HG03460 (cell line): Measurements from ENCODE around the gene HYCC1.

Source experiments
- ATAC-seq: cut with Tn5 transposase; IDR thresholded peaks from one replicate; pipeline ENCODE4 v1.9.1; 2021; ENCODE audit not compliant: unreplicated experiment

HYCC1 gene

DNA sequence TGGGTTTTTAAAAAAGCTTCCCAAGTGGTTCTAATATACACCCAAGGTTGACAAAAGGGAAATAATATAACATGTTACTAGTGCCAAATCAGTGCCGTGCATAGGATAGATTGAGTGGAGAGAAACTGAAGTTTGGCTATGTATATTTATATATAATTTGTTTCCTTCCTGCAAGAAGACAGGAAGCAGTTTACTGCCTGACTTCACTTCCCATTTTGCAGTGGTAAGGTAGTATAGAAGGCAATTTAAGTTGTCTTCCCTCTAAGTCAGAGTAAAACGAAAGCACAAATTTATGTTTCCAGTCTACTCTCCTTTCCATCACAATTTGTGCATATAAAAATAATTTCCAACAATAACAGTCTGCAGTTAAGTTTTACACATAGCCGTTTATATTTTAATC, 3.4 kb upstream of the HYCC1 start:
- no peak for ATAC-seq

DNA sequence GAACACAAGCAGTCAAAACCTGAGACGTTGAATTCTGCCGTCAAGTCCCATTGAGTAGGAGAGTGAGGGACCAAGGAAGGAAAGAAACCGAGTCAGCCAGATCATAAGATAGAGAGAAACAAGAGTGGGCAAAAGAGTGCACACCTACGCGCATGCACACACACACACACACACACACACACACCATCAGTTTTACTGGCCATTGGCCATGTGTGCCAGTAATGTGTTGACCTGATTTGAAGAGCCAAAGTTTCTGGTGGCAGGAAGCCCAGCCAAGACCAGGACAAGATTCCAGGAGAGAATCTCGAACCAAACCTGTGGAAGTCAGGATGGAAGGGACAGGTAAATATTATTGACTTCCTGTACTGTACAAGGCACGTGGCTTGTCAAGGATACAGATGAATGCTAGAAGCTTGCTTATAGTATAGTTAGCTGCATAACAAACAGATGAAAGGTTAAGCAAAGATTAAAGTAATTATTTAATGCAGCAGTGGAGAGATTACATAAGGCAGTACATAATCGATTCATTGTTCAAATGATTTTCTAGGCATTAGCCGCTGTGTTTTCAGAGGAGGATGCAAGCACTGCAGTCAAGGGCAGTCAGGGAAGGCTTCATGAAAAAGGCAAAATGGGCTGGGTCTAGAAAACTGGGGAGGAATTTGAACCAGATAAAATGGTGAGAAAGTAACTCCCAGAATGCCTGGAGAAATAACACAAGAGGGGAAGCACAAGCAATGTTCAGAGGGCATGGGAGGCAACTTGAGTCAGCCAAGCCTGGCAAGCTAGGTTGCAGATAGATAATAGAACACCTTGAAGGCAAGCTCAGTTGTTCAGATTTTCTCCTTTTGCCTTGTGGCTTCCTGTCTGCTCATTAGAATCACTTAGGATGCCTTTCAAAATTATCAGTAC, 2.7 kb upstream of the HYCC1 start:
- ATAC-seq = no peak

DNA sequence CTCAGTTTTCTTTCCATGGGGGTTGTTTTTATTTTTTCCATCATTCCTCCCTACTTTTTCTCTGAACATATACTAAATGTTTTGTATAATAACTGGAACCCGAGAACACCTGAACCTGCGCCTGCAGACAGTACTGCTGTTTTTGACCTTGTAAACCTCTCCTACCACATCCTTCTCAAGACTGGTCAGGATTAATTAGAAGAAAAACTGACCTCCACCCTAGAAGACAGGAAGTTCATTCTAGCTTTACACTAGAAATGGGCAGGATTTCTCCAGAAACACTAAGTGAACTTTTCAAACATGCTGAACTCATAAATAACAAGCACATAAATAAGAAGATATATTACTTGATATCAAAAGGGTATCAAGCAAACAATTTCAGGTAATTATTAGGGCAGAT, 751 bp upstream of the HYCC1 start:
- ATAC-seq = no peak

DNA sequence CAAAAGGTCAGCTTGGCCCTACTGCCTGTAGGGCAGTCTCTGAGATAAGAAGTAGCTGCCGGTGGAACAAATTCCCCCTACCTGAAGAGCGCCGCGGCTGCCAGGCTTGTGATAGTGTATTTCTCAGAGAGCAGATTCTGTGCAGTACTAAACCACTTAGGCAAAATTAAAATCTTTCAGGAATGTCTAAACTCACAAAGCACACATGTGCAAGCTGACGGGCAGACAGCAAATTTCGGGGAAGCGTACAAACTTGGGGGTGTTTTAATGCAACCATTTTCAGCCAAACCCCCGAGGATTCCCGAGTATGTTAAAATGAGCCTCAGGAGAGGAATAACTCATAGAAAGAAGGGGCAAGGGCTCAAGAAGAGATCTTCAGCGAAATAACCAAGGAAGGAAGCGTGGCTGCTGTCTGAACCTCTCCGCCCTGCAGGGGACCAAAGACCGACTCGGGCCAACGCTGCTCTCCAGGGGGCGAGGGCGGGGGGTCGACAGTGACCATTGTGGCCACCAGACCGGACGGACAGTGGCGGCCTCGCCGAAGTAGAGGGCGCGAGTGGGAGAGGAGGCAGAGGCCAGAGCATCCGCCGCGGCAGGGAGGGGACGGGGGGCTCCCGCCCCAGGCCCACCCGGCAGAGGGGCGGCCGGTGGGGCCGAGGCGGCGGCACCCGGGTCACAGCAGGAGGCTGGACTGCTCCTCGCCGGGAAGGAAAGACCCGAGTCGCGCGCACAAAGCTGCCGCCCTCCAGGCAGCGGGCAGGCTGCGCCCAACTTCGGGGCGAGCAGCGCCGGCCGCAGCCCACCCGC, 819 bp downstream of the HYCC1 start:
- peak; percentile 4 for ATAC-seq

DNA sequence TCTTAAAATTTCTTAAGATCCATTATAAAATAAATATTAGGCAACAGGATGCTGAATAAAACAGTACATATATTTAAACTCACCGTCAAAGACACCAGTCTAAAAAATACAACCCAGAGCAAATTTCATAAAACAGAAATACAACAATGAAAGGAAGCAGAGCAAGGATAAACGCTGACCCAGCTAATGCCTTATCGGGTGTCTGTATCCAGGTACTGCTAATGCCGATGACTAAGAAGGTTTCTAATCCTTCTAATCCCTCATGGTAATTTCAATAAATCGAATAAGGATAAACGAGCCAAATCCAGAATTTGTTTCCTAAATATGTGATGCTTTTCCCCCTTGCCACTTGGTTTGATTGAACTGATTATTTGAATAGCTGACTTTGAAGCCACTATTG, 1.7 kb downstream of the HYCC1 start:
- ATAC-seq = no peak

DNA sequence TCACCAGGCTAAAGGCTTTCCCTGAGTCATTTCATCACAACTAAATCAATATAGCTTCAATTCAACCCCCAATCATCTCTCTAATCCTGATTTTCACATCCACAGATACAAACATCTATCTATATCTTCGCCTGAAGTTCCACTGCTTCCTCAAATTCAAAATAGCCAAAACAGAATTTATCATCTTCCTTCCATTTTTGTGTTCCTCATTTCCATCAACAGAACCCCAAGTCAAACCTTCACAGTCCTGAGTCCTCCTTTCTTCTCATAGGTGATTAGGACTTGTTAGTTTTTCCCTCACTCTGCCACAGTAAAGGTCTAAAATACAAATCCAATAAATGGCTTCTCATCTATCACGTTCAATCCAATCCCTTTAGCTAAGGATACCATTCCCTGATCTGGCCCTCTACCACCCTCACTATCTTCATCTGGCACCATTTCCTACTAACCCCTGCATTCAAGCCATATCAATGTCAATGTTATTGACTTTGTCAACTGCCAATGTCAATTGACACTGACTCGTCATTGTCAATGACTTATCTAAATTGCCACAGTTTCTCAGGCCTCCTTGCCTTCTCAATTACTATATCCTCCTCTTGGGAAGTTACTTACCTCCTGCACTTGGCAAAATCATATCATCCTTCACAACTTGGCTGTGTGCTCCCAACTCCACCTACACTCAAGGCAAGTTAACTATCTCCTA, 2.6 kb downstream of the HYCC1 start:
- no peak for ATAC-seq

DNA sequence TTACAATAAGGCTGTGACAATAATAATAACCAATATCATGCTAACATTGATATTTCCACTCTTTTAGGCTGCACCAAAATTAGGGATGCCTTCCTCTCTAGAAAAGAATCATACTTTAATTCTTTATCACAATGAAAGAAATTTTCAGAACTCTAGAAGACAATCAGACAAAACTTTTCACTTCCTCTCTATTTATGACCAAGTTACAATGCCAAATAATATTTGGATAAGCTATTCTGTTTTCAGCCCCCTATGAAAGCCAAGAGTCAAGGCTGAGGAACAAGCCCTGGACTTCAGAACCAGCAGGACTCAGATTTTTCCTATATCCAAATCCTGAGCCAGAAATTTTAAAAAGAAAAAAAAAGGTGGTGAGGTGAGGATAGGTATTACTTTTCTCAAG, 4.6 kb downstream of the HYCC1 start:
- ATAC-seq = no peak

DNA sequence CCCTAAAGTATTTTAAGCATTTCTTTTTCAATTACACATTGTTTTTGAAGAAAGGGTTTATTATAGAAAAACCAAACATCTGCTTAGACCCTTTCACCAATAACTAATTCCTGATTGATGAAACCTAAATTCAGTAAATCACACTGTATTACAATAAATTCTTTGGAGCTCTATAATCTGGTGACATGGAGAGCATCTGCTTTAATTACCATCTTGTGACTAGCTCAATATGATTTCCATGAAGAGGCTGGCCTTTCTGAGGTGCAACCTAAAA, 9.7 kb downstream of the HYCC1 start:
- ATAC-seq = no peak

DNA sequence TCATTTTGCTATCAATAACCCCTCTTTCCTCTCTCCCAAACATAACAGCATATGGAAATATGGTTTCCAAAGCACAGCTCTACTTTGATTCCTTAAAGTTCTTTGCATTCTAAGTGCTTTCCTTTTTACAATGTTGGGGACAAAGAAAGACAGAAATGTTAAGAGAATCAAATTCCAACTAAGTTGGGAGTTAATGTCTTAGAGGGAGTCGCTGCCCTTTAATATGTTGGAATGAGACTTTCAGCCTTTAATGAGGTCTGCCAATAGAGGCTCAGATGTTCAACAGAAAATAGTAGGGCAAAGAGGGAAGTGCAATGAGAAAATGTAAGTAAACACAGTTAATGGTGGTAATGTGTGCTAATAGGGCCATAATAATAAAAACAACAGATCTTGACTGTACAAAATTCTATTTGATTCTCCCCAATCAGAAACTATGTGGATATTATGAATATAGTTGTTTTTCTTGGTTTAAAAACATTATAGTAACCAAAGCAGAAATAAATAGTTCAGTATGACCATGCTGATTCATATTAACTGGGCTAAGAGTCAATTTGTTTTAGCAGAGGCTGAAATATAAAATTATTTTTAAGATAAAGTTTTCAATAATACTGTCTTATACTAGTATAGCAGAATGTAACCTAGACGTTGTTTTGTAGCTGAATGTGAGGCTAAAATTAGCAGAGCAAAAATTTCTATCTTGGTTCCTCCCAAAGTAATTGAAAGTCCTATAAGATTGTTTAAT, 10.3 kb downstream of the HYCC1 start:
- ATAC-seq = no peak

DNA sequence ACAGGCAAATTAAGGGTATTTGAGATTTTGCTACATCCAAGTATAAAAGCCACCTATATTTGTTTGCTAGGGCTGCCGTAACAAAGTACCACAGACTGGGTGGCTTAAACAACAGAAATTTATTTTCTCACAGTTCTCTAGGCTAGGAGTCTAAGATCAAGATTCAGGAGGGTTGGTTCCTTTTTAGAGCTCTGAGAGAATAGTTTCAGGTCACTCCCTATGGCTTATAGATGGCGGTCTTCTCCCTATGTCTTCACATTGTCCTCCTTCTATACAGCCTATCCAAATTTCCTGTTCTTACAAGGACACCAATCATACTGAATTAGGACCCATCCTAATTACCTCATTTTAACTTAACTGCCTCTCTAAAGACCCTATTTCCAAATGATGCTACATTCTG, 11.2 kb downstream of the HYCC1 start:
- ATAC-seq = no peak

DNA sequence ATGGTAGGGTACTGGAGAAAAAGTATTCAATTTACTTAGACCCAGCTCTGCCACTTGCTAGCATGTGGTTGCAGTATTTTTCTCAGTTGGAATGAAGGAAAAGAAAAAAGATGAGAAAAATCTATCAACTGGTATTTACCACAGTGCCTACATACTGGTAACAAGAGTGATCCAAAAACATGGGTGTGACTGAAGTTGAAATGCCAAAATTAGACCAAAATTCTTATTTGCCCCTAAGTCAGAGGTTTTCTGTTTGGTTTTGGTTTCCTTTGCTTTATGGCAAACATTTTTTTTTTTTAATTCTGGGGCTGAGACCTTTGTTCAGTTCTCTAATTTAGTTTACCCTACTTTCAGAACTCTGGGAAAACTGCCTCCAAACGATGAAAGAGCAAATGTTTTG, 12.3 kb downstream of the HYCC1 start:
- ATAC-seq = peak; percentile 42

DNA sequence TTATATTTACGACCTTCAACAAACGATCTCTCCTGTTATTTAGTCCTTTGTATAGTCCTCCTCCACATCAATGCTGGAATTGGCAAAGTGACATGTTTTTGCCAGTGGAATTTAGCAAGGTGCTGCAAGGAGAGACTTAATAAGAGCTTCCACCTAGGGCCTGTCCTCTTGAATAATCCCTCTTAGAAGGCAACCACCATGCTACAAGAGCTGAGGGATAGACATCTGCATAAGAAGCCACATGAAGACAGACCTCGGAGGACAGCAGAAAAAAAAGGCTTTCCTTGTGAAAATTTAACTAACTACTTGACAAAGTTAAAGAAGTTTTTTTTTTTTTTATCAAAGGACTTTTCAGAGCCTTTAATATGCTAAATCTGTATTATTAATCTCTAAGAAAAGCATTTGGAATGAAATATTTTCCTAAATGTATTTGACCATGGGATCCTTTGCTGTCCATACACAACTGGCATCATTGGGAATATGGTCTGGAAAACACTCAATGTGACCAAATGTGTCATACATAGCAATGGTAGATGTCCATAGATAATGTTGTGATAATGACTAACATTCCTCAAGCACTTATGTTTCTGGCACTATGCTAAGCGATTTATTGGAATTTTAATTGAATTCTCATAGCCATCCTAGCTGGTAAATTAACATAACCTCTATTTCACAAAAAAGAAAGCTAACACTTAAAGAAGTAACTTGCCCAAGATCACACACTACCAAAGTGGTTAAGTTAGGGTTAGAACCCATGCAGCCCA, 13.2 kb downstream of the HYCC1 start:
- no peak for ATAC-seq

DNA sequence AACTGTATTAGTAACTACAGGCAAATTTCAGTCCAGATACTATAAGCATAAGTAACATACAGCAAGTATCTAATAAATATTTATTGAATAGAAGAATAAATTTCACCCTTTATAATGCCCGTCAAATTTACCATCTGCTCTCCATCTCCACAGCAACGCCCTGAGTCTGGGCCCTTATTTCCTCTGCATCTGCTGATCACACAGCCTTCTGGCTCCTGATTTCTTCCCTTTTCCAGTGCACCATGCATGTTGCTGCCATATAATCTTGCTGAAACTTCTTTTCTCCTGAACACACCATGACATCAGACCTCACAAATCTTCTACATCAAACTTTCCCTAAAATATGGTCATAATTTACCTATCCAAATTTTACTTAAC, 15.4 kb downstream of the HYCC1 start:
- ATAC-seq = no peak

DNA sequence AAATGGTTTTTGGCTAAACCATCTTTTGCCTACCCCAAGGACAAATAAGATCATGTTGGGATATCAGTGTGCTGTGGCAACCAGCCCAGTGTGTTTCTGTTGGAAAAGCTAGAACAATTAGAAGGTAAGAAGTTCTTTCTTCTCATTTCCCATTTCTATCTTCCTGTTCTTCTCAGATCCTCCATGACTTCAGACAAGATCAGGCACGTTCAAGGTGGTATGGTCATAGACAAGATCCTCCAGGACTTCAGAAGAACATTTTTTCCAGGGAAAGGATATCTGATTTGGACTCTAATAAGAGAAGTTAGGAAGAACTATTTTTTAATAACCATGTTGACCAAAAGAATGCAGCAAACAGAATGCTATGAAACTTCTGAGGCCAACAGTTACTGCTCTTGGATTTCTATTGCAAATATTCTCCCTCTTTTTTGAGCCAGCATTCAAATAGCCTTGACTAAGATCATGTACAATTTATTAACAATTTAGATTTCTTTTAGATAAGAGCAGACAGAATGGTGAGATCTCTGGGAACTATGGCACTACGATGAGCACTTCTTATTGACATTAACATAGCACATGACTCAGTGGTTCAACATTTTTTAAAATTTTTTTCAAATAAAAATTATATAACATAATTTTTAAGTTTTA, 15.9 kb downstream of the HYCC1 start:
- ATAC-seq = no peak

DNA sequence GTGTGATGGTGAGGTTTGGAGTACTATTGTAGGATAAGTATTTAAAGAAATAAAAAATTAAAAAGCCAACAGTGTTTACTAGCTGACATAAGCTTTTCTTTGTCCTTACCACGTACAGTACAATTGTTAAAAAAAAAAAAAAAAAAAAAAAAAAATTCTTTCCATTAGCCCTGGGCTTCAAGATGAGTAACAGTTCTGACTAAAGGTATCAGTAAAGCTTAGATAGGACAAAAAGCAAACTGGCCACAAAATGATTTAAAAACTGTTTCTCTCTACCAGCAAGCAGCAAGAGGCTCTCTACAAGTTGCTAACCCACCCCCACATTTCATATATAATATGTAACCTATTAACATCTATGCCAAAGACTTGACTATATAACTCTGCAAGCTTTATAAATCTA, 17.5 kb downstream of the HYCC1 start:
- no peak for ATAC-seq

DNA sequence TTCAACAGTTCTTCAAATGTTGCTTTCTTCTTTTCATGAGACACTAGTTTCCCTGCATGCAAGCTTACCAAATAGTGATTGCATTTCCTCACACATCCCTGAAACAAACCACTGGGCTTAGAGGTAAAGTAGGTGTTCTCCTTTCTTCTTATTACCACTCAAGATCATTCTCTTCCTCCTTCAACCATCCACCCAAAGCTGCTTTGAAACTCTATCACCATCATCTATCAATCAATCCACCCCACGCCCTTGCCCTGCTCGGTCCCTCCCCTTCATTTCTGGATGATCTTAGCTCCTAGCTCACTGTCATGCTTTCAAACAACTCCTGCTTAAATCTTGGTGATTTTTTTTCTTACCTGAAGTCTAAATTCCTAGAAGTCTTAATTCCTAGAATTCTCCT, 18.9 kb downstream of the HYCC1 start:
- no peak for ATAC-seq

DNA sequence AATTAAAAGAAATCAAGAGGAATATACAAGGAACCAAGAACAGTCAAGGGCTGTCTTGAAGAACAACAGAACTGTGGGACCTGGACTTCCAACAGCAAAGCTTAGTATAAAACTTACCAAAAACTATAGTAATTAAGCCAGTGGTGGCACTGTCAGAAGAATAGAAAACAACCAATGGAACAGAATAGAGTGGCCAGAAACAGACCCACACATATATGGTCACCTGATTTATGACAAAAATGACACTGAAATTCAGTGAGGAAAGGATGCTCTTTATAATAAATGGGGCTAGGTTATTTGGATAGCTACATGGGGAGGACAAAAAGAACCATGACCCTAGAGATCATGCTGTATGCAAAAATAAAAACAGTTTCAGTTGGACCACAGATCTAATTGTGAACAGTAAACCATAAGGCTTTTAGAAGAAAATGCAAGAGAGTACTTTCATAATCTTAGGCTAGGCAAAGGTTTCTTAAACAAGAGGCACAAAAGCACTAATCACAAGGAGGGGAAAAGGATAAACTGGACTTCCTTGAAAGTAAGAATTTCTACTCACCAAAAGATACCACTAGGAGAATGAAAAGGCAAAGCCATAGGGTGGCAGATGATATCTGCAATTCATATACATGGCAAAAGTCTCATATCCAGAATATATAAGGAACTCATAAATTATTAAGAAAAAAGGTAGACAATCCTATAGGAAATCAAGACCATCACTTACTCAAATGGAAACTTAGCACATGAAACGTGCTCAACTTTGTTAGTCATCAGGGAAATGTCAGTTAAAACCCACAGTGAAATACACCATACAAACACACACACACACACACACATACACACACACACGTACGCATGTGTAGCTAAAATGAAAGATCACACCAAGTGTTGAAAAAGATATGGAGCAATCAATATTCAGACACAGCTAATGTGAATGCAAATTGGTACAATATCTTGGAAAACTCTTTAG, 20.8 kb downstream of the HYCC1 start:
- ATAC-seq = peak; percentile 76

DNA sequence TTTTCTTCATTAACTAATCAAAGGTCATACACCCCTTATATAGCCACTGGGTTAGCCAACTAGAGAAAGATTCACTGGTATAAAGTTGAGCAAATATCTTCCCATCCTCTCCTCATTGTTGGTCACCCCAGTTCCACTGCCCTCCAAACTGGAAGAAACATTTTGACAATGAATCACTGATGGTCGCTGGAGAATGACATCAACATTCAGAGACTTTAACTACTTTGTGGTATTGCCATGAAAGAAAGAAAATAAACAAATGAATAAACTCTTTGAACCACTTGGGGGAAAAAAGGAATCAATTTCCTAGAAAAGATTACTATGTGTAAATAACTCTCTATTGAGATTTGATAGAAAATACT, 23.4 kb downstream of the HYCC1 start:
- ATAC-seq = no peak
